Kidney capillary endothelial cell (primary cell): ENCODE results near the gene PARD6G.

Source experiments
- DNase-seq: peaks from one replicate; pipeline ENCODE4 v3.0.0-alpha.2; 2018; ENCODE audit warnings: low spot score

PARD6G gene

GRCh38 chr18:80210312-80211083 is 36.8 kb downstream of the PARD6G start:
- no peak for DNase-seq

DNA sequence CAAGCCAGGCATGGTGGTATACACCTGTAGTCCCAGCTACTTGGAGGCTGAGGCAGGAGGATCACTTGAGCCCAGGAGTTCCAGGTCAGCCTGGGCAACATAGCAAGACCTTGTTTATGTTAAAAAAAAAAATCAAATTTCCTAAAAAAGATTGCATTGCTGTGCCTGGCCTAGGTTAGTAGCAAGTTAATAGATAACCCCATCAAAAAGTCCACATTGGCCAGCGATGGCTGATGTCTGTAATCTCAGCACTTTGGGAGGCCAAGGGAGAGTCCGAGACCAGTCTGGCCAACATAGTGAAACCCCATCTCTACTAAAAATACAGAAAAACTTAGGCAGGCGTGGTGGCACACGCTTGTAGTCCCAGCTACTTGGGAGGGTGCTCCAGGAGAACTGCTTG is 38.7 kb downstream of the PARD6G start:
- DNase-seq, result no peak

- no peak for DNase-seq
These were observed 42.0 kb downstream of the PARD6G start for GRCh38 chr18:80205294-80205693.

DNA sequence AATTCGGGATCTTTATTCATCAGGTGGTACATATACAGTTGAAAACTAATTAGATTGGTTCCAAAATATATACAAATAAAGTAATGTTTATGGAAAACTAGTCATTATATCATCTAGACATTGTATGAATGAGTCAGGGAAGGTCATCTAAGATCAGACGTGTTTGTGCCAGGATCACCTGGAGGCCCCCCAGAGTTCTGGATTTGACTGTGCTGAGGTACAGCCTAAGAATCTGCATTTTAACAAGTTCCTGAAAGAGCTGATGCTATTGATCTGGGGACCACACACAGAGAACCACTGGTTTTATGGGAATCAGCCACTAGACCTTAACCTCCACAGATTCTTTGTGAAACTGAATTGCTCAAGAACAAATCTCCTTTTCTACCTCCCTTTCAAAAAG is 43.2 kb downstream of the PARD6G start:
- DNase-seq, result no peak

DNA sequence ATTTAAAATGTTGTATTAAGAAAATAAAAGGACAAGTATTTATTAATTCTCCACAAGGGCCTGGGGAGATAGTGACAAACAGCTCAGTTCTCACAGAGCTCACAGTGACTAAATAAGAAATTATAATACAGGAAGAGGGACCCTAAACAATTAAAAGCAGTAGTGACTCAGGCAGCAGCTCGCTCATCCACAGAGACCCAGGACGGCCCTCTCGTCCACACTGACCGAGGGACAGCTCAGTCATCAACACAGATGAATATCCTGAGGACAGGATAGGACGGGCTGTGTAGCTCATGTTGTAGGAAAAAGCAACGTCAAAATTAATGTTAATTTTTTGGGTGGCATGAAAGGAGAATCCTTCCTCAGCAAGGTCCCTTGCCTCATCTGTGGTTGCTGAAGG is 44.1 kb downstream of the PARD6G start:
- no peak for DNase-seq

- no peak for DNase-seq
These were observed 44.9 kb downstream of the PARD6G start for GRCh38 chr18:80202264-80202998.

DNA sequence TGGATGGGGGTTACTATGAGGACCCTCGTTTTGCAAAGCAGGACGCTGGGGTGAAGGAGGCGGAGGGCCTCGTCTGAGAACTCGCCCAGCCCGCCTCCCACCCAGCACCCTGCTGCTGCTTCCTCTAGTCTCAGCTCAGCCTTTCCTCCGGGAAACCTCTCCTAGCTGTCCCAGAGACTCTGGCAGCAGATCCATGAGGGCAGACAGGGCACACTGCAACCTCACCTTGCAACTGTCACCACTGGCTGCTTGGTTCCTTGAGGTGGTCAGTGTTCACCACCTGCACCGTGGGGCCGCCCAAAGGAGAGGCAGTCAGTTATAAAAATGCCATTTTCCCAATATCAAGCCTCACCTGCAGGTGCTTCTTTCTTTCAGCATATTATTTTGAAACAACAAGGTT is 45.6 kb downstream of the PARD6G start:
- DNase-seq, result no peak

GRCh38 chr18:80200932-80201672 is 46.2 kb downstream of the PARD6G start:
- DNase-seq, result no peak

- no peak for DNase-seq
These were observed 47.0 kb downstream of the PARD6G start for GRCh38 chr18:80200171-80200931.

DNA sequence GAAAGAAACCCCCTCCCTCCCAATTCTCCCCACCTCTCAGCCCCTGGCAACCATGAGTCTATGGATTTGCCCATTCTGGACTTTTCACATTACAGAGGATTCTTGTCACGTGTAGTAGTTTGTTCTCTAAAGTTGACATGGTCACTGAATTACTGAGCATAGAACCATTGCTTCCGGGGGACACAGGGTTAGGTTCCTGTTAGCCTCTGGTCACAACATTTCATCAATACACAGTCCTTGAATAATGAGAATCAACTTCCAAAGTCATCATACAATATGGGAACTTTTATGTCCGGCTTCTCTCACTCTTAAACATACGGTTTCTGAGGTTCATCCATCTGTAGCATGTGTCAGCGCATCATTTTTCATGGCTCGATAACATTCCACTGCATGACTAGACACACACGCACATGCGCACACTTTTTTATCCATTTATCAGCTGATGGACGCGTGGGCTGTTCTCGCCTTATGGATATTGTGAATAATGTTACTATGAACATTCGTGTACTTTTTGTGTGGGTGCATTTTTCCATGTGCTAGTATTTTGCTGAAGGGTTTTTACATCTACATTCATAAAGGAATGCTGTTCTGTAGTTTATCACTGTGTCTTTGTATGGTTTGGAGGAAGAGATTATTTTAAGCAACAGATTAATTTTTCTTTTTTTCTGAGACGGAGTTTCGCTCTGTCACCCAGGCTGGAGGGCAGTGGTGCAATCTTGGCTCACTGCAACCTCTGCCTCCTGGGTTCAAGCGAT is 48.1 kb downstream of the PARD6G start:
- DNase-seq, result no peak

GRCh38 chr18:80198391-80198790 is 48.9 kb downstream of the PARD6G start:
- no peak for DNase-seq

DNA sequence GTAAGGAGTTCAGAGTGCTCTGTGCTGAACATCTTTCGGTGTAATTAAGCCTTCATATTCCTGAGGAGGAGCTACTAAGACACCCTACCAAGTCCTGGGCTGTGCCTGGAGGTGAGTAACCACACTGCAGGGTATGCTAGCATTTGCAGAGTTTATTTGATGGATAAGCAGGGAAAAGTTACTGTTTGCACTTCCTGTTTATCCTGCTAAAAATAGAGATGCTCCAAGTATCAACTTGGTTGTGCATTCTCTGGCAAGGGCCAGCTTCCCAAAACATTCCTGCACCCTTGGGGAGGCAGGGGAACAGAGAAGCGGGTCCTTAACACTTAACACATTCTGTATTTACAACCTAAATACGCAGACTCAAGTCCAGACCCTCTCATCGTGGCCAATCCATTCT is 49.8 kb downstream of the PARD6G start:
- DNase-seq, result no peak

- DNase-seq, result no peak
These were observed 50.6 kb downstream of the PARD6G start for GRCh38 chr18:80196528-80197320.

DNA sequence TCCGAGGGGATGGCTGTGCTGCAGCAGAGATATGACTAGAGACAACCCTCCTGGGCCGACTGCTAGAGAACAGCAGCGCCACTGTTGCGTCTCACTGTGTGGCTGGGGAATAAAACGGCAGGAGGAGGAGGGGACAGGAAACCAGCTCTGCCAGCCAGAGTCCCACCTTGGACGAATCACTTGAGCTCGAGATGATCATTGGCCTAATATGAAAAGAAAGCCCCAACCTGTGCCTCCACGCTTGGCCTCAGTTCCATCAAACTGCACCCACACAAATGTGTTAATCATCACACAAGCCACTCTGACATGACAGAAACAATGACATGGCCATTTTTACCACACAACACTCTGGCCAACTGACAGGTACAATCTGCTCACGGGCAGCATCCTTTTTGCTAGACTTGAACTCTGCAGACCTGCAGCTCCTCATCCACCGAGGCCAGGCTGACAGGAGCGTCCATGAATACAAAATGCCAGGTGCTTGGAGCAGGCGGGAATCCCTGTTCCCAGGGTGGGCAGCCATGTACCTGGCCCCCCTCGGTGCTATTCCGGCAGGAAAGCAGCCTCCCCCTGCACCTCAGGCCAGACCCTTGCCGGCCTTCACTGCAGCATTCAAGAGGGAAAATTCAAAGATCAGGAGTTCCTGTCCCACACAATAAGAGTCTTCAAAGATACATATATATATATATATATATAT is 52.3 kb downstream of the PARD6G start:
- no peak for DNase-seq

DNA sequence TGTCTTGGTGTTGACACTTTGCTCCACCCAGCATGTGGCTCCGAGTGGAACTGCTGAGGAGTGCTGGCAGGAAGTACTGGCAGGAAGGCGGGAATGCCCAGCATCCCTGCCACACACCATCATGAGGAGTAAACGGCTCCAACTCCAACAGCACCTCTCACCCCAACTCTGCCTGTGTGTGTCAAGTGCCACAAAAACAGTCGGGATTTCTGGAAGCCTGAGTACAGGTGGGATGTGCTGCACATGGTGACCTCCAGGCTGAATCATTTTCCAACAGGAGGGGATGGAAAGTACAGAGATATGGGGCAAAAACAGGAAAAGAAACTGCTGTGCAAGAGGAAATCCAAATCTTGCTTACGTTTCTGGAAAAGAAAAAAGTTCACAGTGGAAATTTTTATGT is 53.6 kb downstream of the PARD6G start:
- DNase-seq, result no peak

DNA sequence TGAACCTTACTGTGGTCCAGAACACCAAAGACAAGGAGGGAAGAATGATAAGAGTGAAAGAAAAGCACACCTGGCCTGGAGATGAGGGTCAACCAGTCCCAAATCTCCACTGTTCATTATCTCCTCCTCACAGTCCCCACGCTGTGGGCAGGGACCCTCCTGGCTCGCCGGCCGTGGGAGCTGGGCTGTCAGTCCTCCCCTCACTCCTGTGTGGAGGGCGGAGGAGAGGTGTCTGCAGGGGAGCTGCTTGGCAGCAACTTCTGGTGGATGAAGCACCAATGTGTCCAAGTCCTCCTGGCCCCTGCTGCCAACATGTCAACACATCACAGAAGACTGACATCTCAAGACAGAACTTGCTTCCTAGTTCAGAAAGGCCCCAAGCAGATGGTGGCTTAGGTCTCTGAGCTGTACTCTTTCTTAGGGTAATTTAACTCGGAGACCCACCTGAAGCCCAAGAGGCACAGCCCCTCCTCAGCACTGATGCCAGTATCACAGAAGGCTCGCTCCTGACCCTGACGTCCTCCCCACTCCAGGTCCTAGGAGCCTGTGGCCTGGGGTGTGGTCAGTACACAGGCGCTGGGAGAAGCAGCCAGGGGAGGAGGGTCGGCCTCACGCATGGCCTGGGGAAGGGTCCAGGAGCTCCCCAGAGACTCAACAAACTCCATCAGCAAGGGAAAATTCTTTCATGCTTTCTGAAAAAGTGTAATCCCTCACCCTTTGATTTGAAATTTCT is 54.5 kb downstream of the PARD6G start:
- no peak for DNase-seq

GRCh38 chr18:80191907-80192652 is 55.2 kb downstream of the PARD6G start:
- DNase-seq, result no peak

- DNase-seq, result no peak
These were observed 56.0 kb downstream of the PARD6G start for GRCh38 chr18:80191264-80191663.

GRCh38 chr18:80190311-80190710 is 57.0 kb downstream of the PARD6G start:
- DNase-seq, result no peak
